NT2/D1 (cell line): ENCODE results near the gene TMED10.

ENCODE experiments used
- SUZ12 ChIP-seq: IDR thresholded peaks from 2 replicates; pipeline ENCODE4 v1.6.1; 2011; ENCODE audit not compliant: insufficient read length, insufficient read depth; ENCODE audit errors: extremely low read depth
- YY1 ChIP-seq: IDR thresholded peaks from 2 replicates; pipeline ENCODE4 v1.6.1; 2011; ENCODE audit not compliant: insufficient read length, insufficient read depth
- ZNF274 ChIP-seq: IDR thresholded peaks from 2 replicates; pipeline ENCODE4 v1.6.1; 2011; ENCODE audit warnings: mild to moderate bottlenecking, low read depth, low read length

DNA sequence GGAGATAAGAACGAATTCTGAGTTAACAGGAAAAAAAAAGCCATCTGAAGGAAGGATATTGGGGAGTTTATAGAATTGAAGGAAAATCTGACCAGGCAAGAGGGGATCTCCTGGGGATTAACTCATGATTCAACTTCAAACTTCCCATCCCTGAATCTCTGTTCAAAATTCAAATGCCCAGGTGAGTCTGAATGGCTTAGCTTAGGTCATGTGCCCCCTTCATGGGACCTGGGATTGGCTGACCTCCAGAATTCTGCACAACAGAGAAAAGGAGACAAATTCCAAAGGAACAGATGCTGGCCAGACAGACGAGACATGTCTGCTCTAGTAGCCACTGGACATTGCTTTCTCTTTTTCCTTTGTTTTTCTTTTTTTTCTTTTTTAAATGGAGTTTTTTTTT lies 26.2 kb upstream of the TMED10 start:
- TF ChIP-seq YY1 (no peak), ZNF274 (no peak), SUZ12 (no peak)
